Activated CD4-positive, alpha-beta T cell treated with anti-CD3 and anti-CD28 coated beads, Interleukin-2, amount 10 ng/mL, durations not matched to agents 24 days and 14 days (primary cell): ENCODE results near the gene FHOD3. TPM values are rescaled to one million over a fixed set of nuclear protein-coding genes. Genes with fewer than 3 reads are reported as not detected.

Experiments
- DNase-seq: peaks from one replicate; pipeline ENCODE4 v3.0.0; 2022
- H3K27ac Mint-ChIP-seq: one replicate; pipeline ENCODE4 v1.8.0; 2022; ENCODE audit warnings: mild to moderate bottlenecking, mixed read lengths
- H3K27me3 Mint-ChIP-seq: one replicate; pipeline ENCODE4 v1.8.0; 2022; ENCODE audit warnings: mixed read lengths
- H3K36me3 Mint-ChIP-seq: one replicate; pipeline ENCODE4 v1.8.0; 2022; ENCODE audit warnings: low read depth, mild to moderate bottlenecking, mixed read lengths
- H3K4me1 Mint-ChIP-seq: one replicate; pipeline ENCODE4 v1.8.0; 2021; ENCODE audit warnings: mixed read lengths
- H3K4me3 Mint-ChIP-seq: one replicate; pipeline ENCODE4 v1.8.0; 2022; ENCODE audit warnings: mild to moderate bottlenecking, moderate library complexity, mixed read lengths
- H3K9me3 Mint-ChIP-seq: one replicate; pipeline ENCODE4 v1.8.0; 2021; ENCODE audit warnings: mixed read lengths
- intact Hi-C: fragments of 100-400 bp; cut with micrococcal nuclease; formaldehyde crosslinking; loops from one replicate; pipeline ENCODE4 v1.15.1; 2023
- total RNA-seq: library from RNA; stranded (reverse); gene quantifications from 2 replicates; pipeline ENCODE4 v1.2.3, GENCODE V29; 2022

Gene FHOD3
- total RNA-seq, 1 donor from 2014 or later, result not detected

DNA sequence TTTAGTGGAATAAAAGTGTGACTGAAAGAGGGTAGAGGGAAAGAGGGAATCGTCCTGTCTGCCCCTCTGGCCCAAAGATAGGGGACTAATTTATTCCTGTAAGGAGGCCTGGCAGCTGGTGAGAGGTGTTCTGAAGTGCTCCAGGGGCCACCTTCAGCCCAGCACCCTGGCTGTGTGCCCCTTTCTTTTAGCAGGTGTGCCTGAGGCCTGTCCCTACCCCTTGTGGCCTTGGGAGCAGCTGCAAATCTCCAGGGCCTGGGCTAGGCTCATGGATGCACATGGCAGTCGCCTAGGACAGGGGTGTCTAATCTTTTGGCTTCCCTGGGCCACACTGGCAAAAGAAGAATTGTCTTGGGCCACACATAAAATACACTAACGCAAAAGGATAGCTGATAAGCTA is 37.3 kb downstream of the FHOD3 start:
- intact Hi-C loops, result no loop called here

GRCh38 chr18:36335476-36336279 is 38.2 kb downstream of the FHOD3 start:
- no peaks in the 10 kb centered on the region for H3K9me3 Mint-ChIP-seq
- no peaks in the 10 kb centered on the region for H3K4me1 Mint-ChIP-seq
- H3K27me3 Mint-ChIP-seq, result no peaks in the 10 kb centered on the region
- H3K36me3 Mint-ChIP-seq, result no peaks in the 10 kb centered on the region
- H3K4me3 Mint-ChIP-seq, result no peak overlapping the region
- intact Hi-C loops, result no loop called here
- DNase-seq, result no peak
- no peak overlapping the region for H3K27ac Mint-ChIP-seq

More for the DNA sequence above, 37.3 kb downstream of the FHOD3 start:
- H3K36me3 Mint-ChIP-seq, result no peaks in the 10 kb centered on the region
- no peaks in the 10 kb centered on the region for H3K4me1 Mint-ChIP-seq
- H3K27ac Mint-ChIP-seq, result no peak overlapping the region
- DNase-seq, result no peak
- H3K27me3 Mint-ChIP-seq, result no peaks in the 10 kb centered on the region
- H3K4me3 Mint-ChIP-seq, result no peak overlapping the region
- H3K9me3 Mint-ChIP-seq, result no peaks in the 10 kb centered on the region

GRCh38 chr18:36337679-36338402 is 40.3 kb downstream of the FHOD3 start:
- no peaks in the 10 kb centered on the region for H3K4me1 Mint-ChIP-seq

GRCh38 chr18:36338403-36338933 is 41.0 kb downstream of the FHOD3 start:
- intact Hi-C loops, result no loop called here
- DNase-seq, result no peak
- no peaks in the 10 kb centered on the region for H3K9me3 Mint-ChIP-seq
- peaks cover 2% of the 10 kb centered on the region for H3K27me3 Mint-ChIP-seq
- no peak overlapping the region for H3K27ac Mint-ChIP-seq
- H3K4me1 Mint-ChIP-seq, result no peaks in the 10 kb centered on the region
- no peaks in the 10 kb centered on the region for H3K36me3 Mint-ChIP-seq
- no peak overlapping the region for H3K4me3 Mint-ChIP-seq

More at GRCh38 chr18:36337679-36338402, 40.3 kb downstream of the FHOD3 start:
- no peaks in the 10 kb centered on the region for H3K9me3 Mint-ChIP-seq
- H3K4me3 Mint-ChIP-seq, result no peak overlapping the region
- no peak for DNase-seq
- H3K27ac Mint-ChIP-seq, result no peak overlapping the region
- intact Hi-C loops, result no loop called here
- H3K36me3 Mint-ChIP-seq, result no peaks in the 10 kb centered on the region
- peaks cover 2% of the 10 kb centered on the region for H3K27me3 Mint-ChIP-seq

GRCh38 chr18:36340246-36340645 is 42.7 kb downstream of the FHOD3 start:
- peaks cover 2% of the 10 kb centered on the region for H3K27me3 Mint-ChIP-seq

GRCh38 chr18:36341944-36342343 is 44.4 kb downstream of the FHOD3 start:
- no peak overlapping the region for H3K4me3 Mint-ChIP-seq
- DNase-seq, result no peak
- H3K4me1 Mint-ChIP-seq, result no peaks in the 10 kb centered on the region
- intact Hi-C loops, result no loop called here
- H3K9me3 Mint-ChIP-seq, result no peaks in the 10 kb centered on the region
- H3K36me3 Mint-ChIP-seq, result no peaks in the 10 kb centered on the region
- peaks cover 2% of the 10 kb centered on the region for H3K27me3 Mint-ChIP-seq
- no peak overlapping the region for H3K27ac Mint-ChIP-seq

More at GRCh38 chr18:36340246-36340645, 42.7 kb downstream of the FHOD3 start:
- no peak overlapping the region for H3K4me3 Mint-ChIP-seq
- no peak overlapping the region for H3K27ac Mint-ChIP-seq
- H3K9me3 Mint-ChIP-seq, result no peaks in the 10 kb centered on the region
- no peaks in the 10 kb centered on the region for H3K36me3 Mint-ChIP-seq
- DNase-seq, result no peak
- H3K4me1 Mint-ChIP-seq, result no peaks in the 10 kb centered on the region
- intact Hi-C loops, result no loop called here

DNA sequence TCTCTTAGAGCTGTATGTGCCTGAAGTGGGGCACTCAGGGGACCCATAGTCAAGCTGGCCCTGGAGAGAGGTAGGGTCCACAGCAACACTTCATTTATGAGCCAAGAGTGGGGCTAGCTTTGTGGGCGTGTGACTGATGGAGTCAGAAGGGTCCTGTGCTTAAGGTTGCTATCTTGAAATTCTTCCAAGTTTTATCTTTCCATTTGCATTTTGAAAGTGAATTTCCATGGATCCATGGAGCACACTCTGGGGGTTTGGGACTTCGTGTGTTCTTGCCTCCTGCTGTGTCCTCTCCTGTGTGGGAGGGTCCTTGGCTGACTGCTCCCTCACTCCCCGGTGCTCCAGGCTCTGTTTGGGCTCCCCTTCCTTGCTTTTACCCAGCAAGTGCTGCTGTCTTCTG is 50.8 kb downstream of the FHOD3 start:
- H3K36me3 Mint-ChIP-seq, result no peaks in the 10 kb centered on the region
- no peak for DNase-seq
- H3K27me3 Mint-ChIP-seq, result peaks cover 5% of the 10 kb centered on the region

GRCh38 chr18:36348971-36349417 is 51.5 kb downstream of the FHOD3 start:
- Mint-ChIP-seq H3K4me1 (no peaks in the 10 kb centered on the region), H3K27me3 (peaks cover 5% of the 10 kb centered on the region), H3K27ac (no peak overlapping the region), H3K4me3 (no peak overlapping the region), H3K9me3 (no peaks in the 10 kb centered on the region), H3K36me3 (no peaks in the 10 kb centered on the region)
- DNase-seq, result no peak
- intact Hi-C loops, result no loop called here

More for the DNA sequence above, 50.8 kb downstream of the FHOD3 start:
- intact Hi-C loops, result no loop called here
- no peak overlapping the region for H3K27ac Mint-ChIP-seq
- no peaks in the 10 kb centered on the region for H3K9me3 Mint-ChIP-seq
- no peak overlapping the region for H3K4me3 Mint-ChIP-seq
- no peaks in the 10 kb centered on the region for H3K4me1 Mint-ChIP-seq

GRCh38 chr18:36349552-36349951 is 52.0 kb downstream of the FHOD3 start:
- intact Hi-C loops, result no loop called here
- Mint-ChIP-seq H3K9me3 (no peaks in the 10 kb centered on the region), H3K27ac (no peak overlapping the region), H3K36me3 (no peaks in the 10 kb centered on the region), H3K4me3 (no peak overlapping the region), H3K4me1 (no peaks in the 10 kb centered on the region), H3K27me3 (peaks cover 5% of the 10 kb centered on the region)
- DNase-seq, result no peak

GRCh38 chr18:36350251-36350651 is 52.7 kb downstream of the FHOD3 start:
- Mint-ChIP-seq H3K9me3 (no peaks in the 10 kb centered on the region), H3K4me1 (no peaks in the 10 kb centered on the region), H3K4me3 (no peak overlapping the region), H3K27ac (no peak overlapping the region), H3K36me3 (no peaks in the 10 kb centered on the region), H3K27me3 (peaks cover 5% of the 10 kb centered on the region)
- intact Hi-C loops, result no loop called here
- DNase-seq, result no peak

GRCh38 chr18:36350839-36351469 is 53.4 kb downstream of the FHOD3 start:
- DNase-seq, result no peak
- Mint-ChIP-seq H3K27ac (no peak overlapping the region), H3K27me3 (peaks cover 5% of the 10 kb centered on the region), H3K4me3 (no peak overlapping the region), H3K9me3 (no peaks in the 10 kb centered on the region), H3K4me1 (no peaks in the 10 kb centered on the region), H3K36me3 (no peaks in the 10 kb centered on the region)
- intact Hi-C loops, result no loop called here

DNA sequence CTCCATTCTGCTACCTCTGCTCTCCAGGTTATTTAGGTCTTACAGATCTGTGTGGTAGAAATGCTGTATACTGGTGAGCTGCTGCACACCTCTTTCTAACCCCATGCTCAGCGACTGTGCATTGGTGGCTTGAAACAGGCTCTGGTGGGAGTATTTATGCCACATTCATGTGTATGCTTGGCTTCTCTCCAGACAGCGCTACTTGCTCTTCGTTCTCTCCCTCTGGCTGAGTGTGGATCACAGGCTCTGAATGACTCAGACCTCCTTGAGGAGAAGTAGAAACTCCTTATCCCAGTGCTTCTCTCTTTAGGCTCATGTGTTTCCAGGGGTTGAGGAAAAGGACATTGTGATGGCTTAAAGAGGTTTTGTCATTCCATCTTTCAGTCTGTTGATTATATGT is 54.9 kb downstream of the FHOD3 start:
- H3K9me3 Mint-ChIP-seq, result no peaks in the 10 kb centered on the region
- DNase-seq, result no peak
- no peak overlapping the region for H3K27ac Mint-ChIP-seq

GRCh38 chr18:36354989-36355388 is 57.5 kb downstream of the FHOD3 start:
- Mint-ChIP-seq H3K27me3 (peaks cover 4% of the 10 kb centered on the region), H3K9me3 (no peaks in the 10 kb centered on the region), H3K27ac (no peak overlapping the region), H3K36me3 (no peaks in the 10 kb centered on the region), H3K4me1 (no peaks in the 10 kb centered on the region), H3K4me3 (no peak overlapping the region)
- DNase-seq, result no peak
- intact Hi-C loops, result no loop called here

More for the DNA sequence above, 54.9 kb downstream of the FHOD3 start:
- H3K36me3 Mint-ChIP-seq, result no peaks in the 10 kb centered on the region
- H3K4me1 Mint-ChIP-seq, result no peaks in the 10 kb centered on the region
- intact Hi-C loops, result no loop called here
- peaks cover 5% of the 10 kb centered on the region for H3K27me3 Mint-ChIP-seq
- no peak overlapping the region for H3K4me3 Mint-ChIP-seq

- peaks cover 4% of the 10 kb centered on the region for H3K27me3 Mint-ChIP-seq
- H3K27ac Mint-ChIP-seq, result no peak overlapping the region
- H3K4me1 Mint-ChIP-seq, result no peaks in the 10 kb centered on the region
- no peaks in the 10 kb centered on the region for H3K9me3 Mint-ChIP-seq
- H3K36me3 Mint-ChIP-seq, result no peaks in the 10 kb centered on the region
- H3K4me3 Mint-ChIP-seq, result no peak overlapping the region
- no peak for DNase-seq
- intact Hi-C loops, result no loop called here
Measured at GRCh38 chr18:36355511-36355910, 58.0 kb downstream of the FHOD3 start.
